ENCODE data around the gene AEBP1.
"Not testable (repeated sequence)": the region's sequence is repeated elsewhere in the genome, so short reads cannot be mapped to it uniquely, and the experiment has no call there.

The AEBP1 gene

GRCh38 chr7:44117801-44118429, 13.8 kb downstream of the AEBP1 start:
- no peak for DNase-seq (ENCODE audit: low read depth in 2 of 2)

- DNase-seq (ENCODE audit: low read depth in 2 of 2) = no peak
Measured at GRCh38 chr7:44119829-44120380, 15.8 kb downstream of the AEBP1 start.

- DNase-seq (ENCODE audit: low read depth in 2 of 2) = no peak
Measured at GRCh38 chr7:44120395-44120794, 16.2 kb downstream of the AEBP1 start.

- no peak for DNase-seq (ENCODE audit: low read depth in 2 of 2)
Measured at GRCh38 chr7:44121761-44122420, 17.7 kb downstream of the AEBP1 start.

- no peak for DNase-seq (ENCODE audit: low read depth in 2 of 2)
Measured at GRCh38 chr7:44122529-44122928, 18.4 kb downstream of the AEBP1 start.

- DNase-seq (ENCODE audit: low read depth in 2 of 2) = peak; percentile 98
Measured at GRCh38 chr7:44123190-44124003, 19.3 kb downstream of the AEBP1 start, which contains the start of gene POLD2. Gene POLD2 (minus strand): TSS chr7:44123548. CDS start chr7:44122053, 1,495 bp downstream.

GRCh38 chr7:44124822-44125202, 20.7 kb downstream of the AEBP1 start:
- no peak for DNase-seq (ENCODE audit: low read depth in 2 of 2)

- DNase-seq (ENCODE audit: low read depth in 2 of 2) = not testable (repeated sequence)
Measured at GRCh38 chr7:44126574-44126973, 22.4 kb downstream of the AEBP1 start.

GRCh38 chr7:44127161-44127560, 23.0 kb downstream of the AEBP1 start:
- DNase-seq (ENCODE audit: low read depth in 2 of 2) = no peak

- DNase-seq (ENCODE audit: low read depth in 2 of 2) = no peak
Measured at GRCh38 chr7:44128721-44129582, 24.8 kb downstream of the AEBP1 start.

GRCh38 chr7:44131173-44132029, 27.3 kb downstream of the AEBP1 start:
- DNase-seq (ENCODE audit: low read depth in 2 of 2) = no peak

- no peak for DNase-seq (ENCODE audit: low read depth in 2 of 2)
Measured at GRCh38 chr7:44132039-44132438, 27.9 kb downstream of the AEBP1 start.

GRCh38 chr7:44133295-44133694, 29.1 kb downstream of the AEBP1 start:
- DNase-seq (ENCODE audit: low read depth in 2 of 2) = no peak

- DNase-seq (ENCODE audit: low read depth in 2 of 2) = no peak
Measured at GRCh38 chr7:44134943-44135628, 30.9 kb downstream of the AEBP1 start.

GRCh38 chr7:44136731-44137130, 32.6 kb downstream of the AEBP1 start:
- DNase-seq (ENCODE audit: low read depth in 2 of 2) = no peak

GRCh38 chr7:44138698-44139097, 34.6 kb downstream of the AEBP1 start:
- no peak for DNase-seq (ENCODE audit: low read depth in 2 of 2)

GRCh38 chr7:44139311-44140010, 35.3 kb downstream of the AEBP1 start:
- DNase-seq (ENCODE audit: low read depth in 2 of 2) = no peak

- DNase-seq (ENCODE audit: low read depth in 2 of 2) = no peak
Measured at GRCh38 chr7:44140341-44140740, 36.2 kb downstream of the AEBP1 start.

GRCh38 chr7:44141221-44141850, 37.2 kb downstream of the AEBP1 start, which contains the start of gene MYL7:
Gene MYL7 (minus strand): TSS chr7:44141332. CDS start chr7:44141305, 27 bp downstream.
- DNase-seq (ENCODE audit: low read depth in 2 of 2) = no peak
